Kidney (tissue), 14 donors: ENCODE measurements around the gene CNTNAP4. TPM values are rescaled to one million over a fixed set of nuclear protein-coding genes. Genes with fewer than 3 reads are reported as not detected.

Source experiments
- DNase-seq, 5 donors: peaks; one replicate each; pipeline ENCODE4 v3.0.0-alpha.2; 2013 to 2020
- FAIRE-seq: peaks from 2 replicates; lab custom pipeline; 2012; peaks lifted over from hg19 to GRCh38; lab: Jason Lieb, UNC
- H3K27ac ChIP-seq, 2 donors: one replicate each; pipeline ENCODE4 v1.7.0; 2013; ENCODE audit warnings: low read depth in 2 of 2, low read length in 2 of 2, inconsistent platforms in 1 of 2
- H3K27me3 ChIP-seq: one replicate; pipeline ENCODE4 v1.7.1; 2013; ENCODE audit warnings: low read length, inconsistent platforms; ENCODE audit not compliant: control insufficient read depth, insufficient read depth
- H3K36me3 ChIP-seq, 3 donors: one replicate each; pipeline versions ENCODE4 v1.7.0 to v1.7.1; 2013; ENCODE audit warnings: low read length in 3 of 3, control low read depth in 1 of 3, inconsistent platforms in 1 of 3; ENCODE audit not compliant: insufficient read depth in 3 of 3, control insufficient read depth in 2 of 3
- H3K4me1 ChIP-seq, 3 donors: one replicate each; pipeline versions ENCODE4 v1.7.0 to v1.7.1; 2013; ENCODE audit warnings: low read length in 3 of 3, inconsistent platforms in 1 of 3, low read depth in 1 of 3; ENCODE audit not compliant: control insufficient read depth in 2 of 3, insufficient read depth in 2 of 3
- H3K4me3 ChIP-seq, 3 donors: one replicate each; pipeline versions ENCODE4 v1.7.0 to v1.8.1; 2013; ENCODE audit warnings: low read length in 3 of 3, control low read depth in 1 of 3, inconsistent platforms in 1 of 3
- H3K9ac ChIP-seq, 3 donors: one replicate each; pipeline versions ENCODE4 v1.7.0 to v1.7.1; 2013; ENCODE audit warnings: low read length in 3 of 3, control low read depth in 1 of 3, inconsistent platforms in 1 of 3
- H3K9me3 ChIP-seq, 3 donors: one replicate each; pipeline versions ENCODE4 v1.7.0 to v1.7.1; 2013; ENCODE audit warnings: low read length in 3 of 3, control low read depth in 1 of 3, inconsistent platforms in 1 of 3; ENCODE audit not compliant: control insufficient read depth in 2 of 3, insufficient read depth in 1 of 3
- intact Hi-C: fragments of 100-400 bp; cut with DNase I; formaldehyde crosslinking; loops from one replicate; pipeline ENCODE4 v1.11.1; 2022
- polyA plus RNA-seq: library from polyadenylated mRNA; stranded (reverse); fragments of 350-450 nt; fragmentation: Illumina TruSeq; extraction: RNeasy Lipid Tissue Mini Kit (QIAGEN cat#74804); gene quantifications from one replicate; pipeline ENCODE4 v1.2.3, GENCODE V29; 2014; ENCODE audit warnings: low read depth, low replicate concordance; ENCODE audit not compliant: insufficient read depth
- total RNA-seq: library from RNA; stranded (reverse); fragmentation: NEBNext Ultra II Directional; extraction: Animal tissue kit (Norgen Biotek cat#: 25700); gene quantifications from one replicate; pipeline ENCODE4 v1.2.1, GENCODE V29; 2021
- TF ChIP-seq, protein P1 (sequence below): IDR thresholded peaks from 3 replicates; pipeline ENCODE4 v1.5.1; 2012; ENCODE audit warnings: mild to moderate bottlenecking, moderate library complexity, borderline replicate concordance; ENCODE audit not compliant: insufficient read depth; ENCODE audit errors: extremely low read depth
- donor health status: control.
- donor health status: control.
- donor health status: control.
- donor health status: control.
- donor health status: control.
- donor health status: DM: yes; HTN: yes; CAD: no.
- donor health status: Normal renal cell carcinoma (clear cell type).

The CNTNAP4 gene
- total and polyA plus RNA-seq, 2 donors from 2014 or later, result not detected

- Histone ChIP-seq H3K36me3 (no peaks in the 10 kb centered on the region), H3K9ac (no peak overlapping the region), H3K27me3 (no peaks in the 10 kb centered on the region), H3K9me3 (no peaks in the 10 kb centered on the region), H3K27ac (no peak overlapping the region), H3K4me1 (no peaks in the 10 kb centered on the region), H3K4me3 (no peak overlapping the region)
- intact Hi-C loops, result no loop called here
- FAIRE-seq (no peak), DNase-seq (no peak)
- TF ChIP-seq, protein P1, sequence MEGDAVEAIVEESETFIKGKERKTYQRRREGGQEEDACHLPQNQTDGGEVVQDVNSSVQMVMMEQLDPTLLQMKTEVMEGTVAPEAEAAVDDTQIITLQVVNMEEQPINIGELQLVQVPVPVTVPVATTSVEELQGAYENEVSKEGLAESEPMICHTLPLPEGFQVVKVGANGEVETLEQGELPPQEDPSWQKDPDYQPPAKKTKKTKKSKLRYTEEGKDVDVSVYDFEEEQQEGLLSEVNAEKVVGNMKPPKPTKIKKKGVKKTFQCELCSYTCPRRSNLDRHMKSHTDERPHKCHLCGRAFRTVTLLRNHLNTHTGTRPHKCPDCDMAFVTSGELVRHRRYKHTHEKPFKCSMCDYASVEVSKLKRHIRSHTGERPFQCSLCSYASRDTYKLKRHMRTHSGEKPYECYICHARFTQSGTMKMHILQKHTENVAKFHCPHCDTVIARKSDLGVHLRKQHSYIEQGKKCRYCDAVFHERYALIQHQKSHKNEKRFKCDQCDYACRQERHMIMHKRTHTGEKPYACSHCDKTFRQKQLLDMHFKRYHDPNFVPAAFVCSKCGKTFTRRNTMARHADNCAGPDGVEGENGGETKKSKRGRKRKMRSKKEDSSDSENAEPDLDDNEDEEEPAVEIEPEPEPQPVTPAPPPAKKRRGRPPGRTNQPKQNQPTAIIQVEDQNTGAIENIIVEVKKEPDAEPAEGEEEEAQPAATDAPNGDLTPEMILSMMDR, result no peak
Measured at GRCh38 chr16:76385601-76386230, 108.5 kb downstream of the CNTNAP4 start.

GRCh38 chr16:76386784-76387183 is 109.6 kb downstream of the CNTNAP4 start:
- Histone ChIP-seq H3K9ac (no peak overlapping the region), H3K9me3 (no peaks in the 10 kb centered on the region), H3K27ac (no peak overlapping the region), H3K36me3 (no peaks in the 10 kb centered on the region), H3K27me3 (no peaks in the 10 kb centered on the region), H3K4me1 (no peaks in the 10 kb centered on the region), H3K4me3 (no peak overlapping the region)
- intact Hi-C loops, result no loop called here
- TF ChIP-seq, protein P1, result no peak
- FAIRE-seq (no peak), DNase-seq (no peak)

GRCh38 chr16:76387994-76388393 is 110.8 kb downstream of the CNTNAP4 start:
- TF ChIP-seq, protein P1, result no peak
- H3K36me3 ChIP-seq, result no peaks in the 10 kb centered on the region
- no peaks in the 10 kb centered on the region for H3K9me3 ChIP-seq
- no peak overlapping the region for H3K27ac ChIP-seq
- no peak overlapping the region for H3K4me3 ChIP-seq
- H3K9ac ChIP-seq, result no peak overlapping the region
- H3K27me3 ChIP-seq, result no peaks in the 10 kb centered on the region
- FAIRE-seq, result no peak
- DNase-seq, result no peak
- intact Hi-C loops, result no loop called here
- no peaks in the 10 kb centered on the region for H3K4me1 ChIP-seq

DNA sequence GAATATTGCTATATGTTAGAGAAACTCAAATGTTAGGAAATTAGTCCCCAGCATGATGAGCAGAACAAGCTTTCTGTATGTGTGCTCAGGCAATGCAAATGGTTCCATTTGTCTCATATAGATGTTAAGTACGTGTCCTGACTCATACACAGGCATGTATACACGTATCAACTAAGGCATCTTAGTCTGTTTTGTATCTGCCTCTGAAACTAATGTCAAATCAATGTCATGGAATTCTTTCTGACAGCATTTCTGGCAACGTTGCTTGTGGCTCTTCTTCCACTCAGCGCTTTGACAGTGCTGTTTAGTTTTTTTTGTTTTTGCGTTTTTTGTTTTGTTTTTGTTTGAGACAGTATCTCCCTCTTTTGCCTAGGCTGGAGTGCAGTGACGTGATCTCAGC is 111.9 kb downstream of the CNTNAP4 start:
- H3K27me3 ChIP-seq, result no peaks in the 10 kb centered on the region
- TF ChIP-seq, protein P1, result no peak
- H3K9ac ChIP-seq, result no peak overlapping the region
- H3K4me3 ChIP-seq, result no peak overlapping the region
- DNase-seq, result no peak
- no peaks in the 10 kb centered on the region for H3K36me3 ChIP-seq
- H3K4me1 ChIP-seq, result no peaks in the 10 kb centered on the region
- no peaks in the 10 kb centered on the region for H3K9me3 ChIP-seq
- no peak overlapping the region for H3K27ac ChIP-seq
- intact Hi-C loops, result no loop called here
- FAIRE-seq, result no peak
